ENCODE measurements around the gene ADAMTSL1. TPM values are rescaled to one million over a fixed set of nuclear protein-coding genes. Genes with fewer than 3 reads are reported as not detected.

ADAMTSL1 gene
- total RNA-seq, 2 donors from 2014 or later, result 1.5 TPM; not detected in 1

- no peaks in the 10 kb centered on the region for H3K27me3 Mint-ChIP-seq (ENCODE audit: insufficient read depth)
- Histone ChIP-seq H3K9me3 (ENCODE audit: control insufficient read depth, low read length) (no peaks in the 10 kb centered on the region), H3K9ac (ENCODE audit: extremely low read depth, low read length, poor library complexity, severe bottlenecking) (no peak overlapping the region), H3K4me3 (ENCODE audit: low read length) (no peak overlapping the region), H3K27me3 (ENCODE audit: control insufficient read depth, insufficient read depth, low read length, poor library complexity, severe bottlenecking) (no peaks in the 10 kb centered on the region), H3K27ac (ENCODE audit: low read depth, low read length) (no peak overlapping the region), H3K36me3 (ENCODE audit: control insufficient read depth, insufficient read depth, low read length) (no peaks in the 10 kb centered on the region), H3K4me1 (ENCODE audit: control insufficient read depth, insufficient read depth, low read length) (no peaks in the 10 kb centered on the region)
- H3K27ac Mint-ChIP-seq, result no peak overlapping the region
- H3K36me3 Mint-ChIP-seq (ENCODE audit: low read depth), result no peaks in the 10 kb centered on the region
- WGBS, 2 experiments (ENCODE audit: insufficient coverage in 1 of 2, insufficient read length in 1 of 2), result 67 to 92% methylated on average over 1 to 5 of the region's 5 CpGs
- H3K4me1 Mint-ChIP-seq, result peaks cover 9% of the 10 kb centered on the region
- no peak for DNase-seq
- no peak for TF ChIP-seq CTCF (conservative IDR thresholded peaks at IDR 0.05)
- H3K9me3 Mint-ChIP-seq, result no peaks in the 10 kb centered on the region
- no peak overlapping the region for H3K4me3 Mint-ChIP-seq
These were observed 22.5 kb downstream of the ADAMTSL1 start for GRCh38 chr9:18496256-18497000.

GRCh38 chr9:18499062-18499461 lies 25.1 kb downstream of the ADAMTSL1 start:
- H3K27ac Mint-ChIP-seq, result no peak overlapping the region
- no peaks in the 10 kb centered on the region for H3K9me3 Mint-ChIP-seq
- 92 to 99% methylated on average over 2 to 3 of the region's 3 CpGs for WGBS, 2 experiments (ENCODE audit: insufficient coverage in 1 of 2, insufficient read length in 1 of 2)
- no peaks in the 10 kb centered on the region for H3K36me3 Mint-ChIP-seq (ENCODE audit: low read depth)
- H3K4me3 Mint-ChIP-seq, result no peak overlapping the region
- no peaks in the 10 kb centered on the region for H3K27me3 Mint-ChIP-seq (ENCODE audit: insufficient read depth)
- Histone ChIP-seq H3K4me3 (ENCODE audit: low read length) (no peak overlapping the region), H3K36me3 (ENCODE audit: control insufficient read depth, insufficient read depth, low read length) (no peaks in the 10 kb centered on the region), H3K27ac (ENCODE audit: low read depth, low read length) (no peak overlapping the region), H3K9me3 (ENCODE audit: control insufficient read depth, low read length) (no peaks in the 10 kb centered on the region), H3K27me3 (ENCODE audit: control insufficient read depth, insufficient read depth, low read length, poor library complexity, severe bottlenecking) (no peaks in the 10 kb centered on the region), H3K4me1 (ENCODE audit: control insufficient read depth, insufficient read depth, low read length) (no peaks in the 10 kb centered on the region), H3K9ac (ENCODE audit: extremely low read depth, low read length, poor library complexity, severe bottlenecking) (no peak overlapping the region)
- no peak for TF ChIP-seq CTCF (conservative IDR thresholded peaks at IDR 0.05)
- DNase-seq, result no peak
- peaks cover 3% of the 10 kb centered on the region for H3K4me1 Mint-ChIP-seq

GRCh38 chr9:18499980-18500379 lies 26.0 kb downstream of the ADAMTSL1 start:
- Histone ChIP-seq H3K4me1 (ENCODE audit: control insufficient read depth, insufficient read depth, low read length) (no peaks in the 10 kb centered on the region), H3K36me3 (ENCODE audit: control insufficient read depth, insufficient read depth, low read length) (no peaks in the 10 kb centered on the region), H3K27me3 (ENCODE audit: control insufficient read depth, insufficient read depth, low read length, poor library complexity, severe bottlenecking) (no peaks in the 10 kb centered on the region), H3K4me3 (ENCODE audit: low read length) (no peak overlapping the region), H3K9ac (ENCODE audit: extremely low read depth, low read length, poor library complexity, severe bottlenecking) (no peak overlapping the region), H3K27ac (ENCODE audit: low read depth, low read length) (no peak overlapping the region), H3K9me3 (ENCODE audit: control insufficient read depth, low read length) (no peaks in the 10 kb centered on the region)
- TF ChIP-seq CTCF (conservative IDR thresholded peaks at IDR 0.05), result no peak
- no peaks in the 10 kb centered on the region for H3K27me3 Mint-ChIP-seq (ENCODE audit: insufficient read depth)
- peaks cover under 1% of the 10 kb centered on the region for H3K4me1 Mint-ChIP-seq
- no peak overlapping the region for H3K4me3 Mint-ChIP-seq
- H3K36me3 Mint-ChIP-seq (ENCODE audit: low read depth), result no peaks in the 10 kb centered on the region
- no peak for DNase-seq
- 79 to 100% methylated on average over 1 of the region's 1 CpG for WGBS, 2 experiments (ENCODE audit: insufficient coverage in 1 of 2, insufficient read length in 1 of 2)
- H3K9me3 Mint-ChIP-seq, result no peaks in the 10 kb centered on the region
- H3K27ac Mint-ChIP-seq, result no peak overlapping the region

Measured in endodermal cell (in vitro differentiated cells).